NK-92 (cell line): ENCODE measurements around the gene POTEB.
"Not testable (repeated sequence)": the region's sequence is repeated elsewhere in the genome, so short reads cannot be mapped to it uniquely, and the experiment has no call there.

ENCODE experiments used
- DNase-seq: peaks from one replicate; lab custom pipeline; 2025; ENCODE audit not compliant: unreplicated experiment; lab: John Stamatoyannopoulos, UW

POTEB gene

DNA sequence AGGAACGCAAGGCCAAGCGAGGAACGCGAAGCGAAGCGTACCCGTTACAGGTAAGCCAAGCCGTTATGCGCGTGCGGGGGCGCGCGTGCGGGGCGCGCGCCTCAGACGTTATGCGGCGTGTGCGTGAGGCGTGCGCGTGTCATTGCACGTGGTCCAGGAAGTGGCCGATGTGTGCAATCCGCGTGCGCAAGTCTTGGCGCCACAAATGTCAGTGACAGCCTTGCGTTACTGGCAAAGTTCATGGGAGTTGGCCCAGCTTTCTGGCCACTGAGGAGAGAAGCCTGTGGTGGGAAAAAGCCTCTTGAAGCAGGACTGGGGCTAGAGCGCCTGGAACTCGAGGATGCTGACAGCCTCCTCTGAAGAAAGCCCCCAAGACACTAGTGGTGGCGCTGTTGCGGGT is at the start of gene POTEB:
TSS of gene POTEB (minus strand) at position 101 of the 400 bp plus-strand sequence. CDS start 489 bp downstream, outside the sequence.
- not testable (repeated sequence) for DNase-seq

DNA sequence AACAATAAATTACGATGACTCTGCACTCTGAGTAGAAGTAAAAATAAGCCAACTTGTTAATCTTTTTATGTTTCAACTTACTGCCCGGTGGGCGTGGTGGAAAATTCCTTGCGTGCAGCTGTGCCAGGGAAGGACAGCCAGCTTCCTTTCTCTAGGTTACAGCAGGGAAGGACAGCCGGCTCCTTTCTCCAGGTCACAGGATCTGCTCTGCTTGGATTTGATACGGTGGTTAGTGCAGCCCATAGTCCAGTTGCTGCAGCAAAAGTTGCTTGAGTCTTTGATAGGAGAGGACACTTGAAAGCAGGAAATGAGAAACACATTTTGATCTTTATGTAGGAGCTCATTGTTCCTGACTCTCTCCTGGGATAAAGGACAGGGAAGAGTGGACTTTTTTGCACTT is 13.4 kb upstream of the POTEB start:
- DNase-seq: not testable (repeated sequence)

DNA sequence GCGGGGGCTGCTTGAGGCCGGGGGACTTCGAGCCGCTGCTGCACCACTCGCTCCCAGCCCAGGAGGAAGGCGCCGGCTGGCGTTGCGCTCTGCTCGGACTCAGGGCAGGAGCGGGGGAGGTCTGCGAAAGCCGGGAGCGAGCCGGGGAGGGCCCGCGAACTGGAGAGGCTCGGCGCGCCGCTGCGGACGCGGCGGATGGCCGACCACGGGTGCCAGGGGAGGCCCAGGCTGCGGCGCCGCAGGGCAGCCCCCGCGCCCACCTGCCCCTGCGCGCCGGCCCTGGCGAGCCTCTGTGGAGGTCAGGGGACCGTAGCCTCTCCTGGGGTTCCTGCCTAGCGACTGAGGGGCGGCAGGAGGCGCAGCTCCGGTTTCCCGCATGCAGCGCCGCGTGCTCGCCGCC is 12.0 kb upstream of the POTEB start:
- not testable (repeated sequence) for DNase-seq

DNA sequence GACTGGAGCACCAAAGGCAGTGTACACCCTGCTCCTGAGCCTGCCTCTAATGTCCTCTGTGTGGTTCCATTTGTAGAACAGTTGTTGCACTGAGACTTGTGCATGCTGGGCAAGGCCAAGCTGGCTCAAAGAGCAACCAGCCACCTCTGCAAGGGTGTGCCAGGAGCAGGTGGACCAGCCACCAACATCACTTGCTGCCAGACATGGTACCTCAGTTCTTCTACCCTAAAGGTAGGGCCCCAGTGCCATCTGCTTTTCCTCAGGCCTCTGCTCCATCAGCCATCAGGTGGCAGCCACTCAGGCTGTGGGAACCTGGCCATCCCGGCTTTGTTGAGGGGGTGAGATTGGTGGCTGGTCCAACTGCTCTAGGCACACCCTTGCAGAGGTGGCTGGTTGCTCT is 38.7 kb downstream of the POTEB start:
- not testable (repeated sequence) for DNase-seq
